ENCODE data around the gene SPOCK1.

GRCh38 chr5:137439645-137440044, 59.5 kb downstream of the SPOCK1 start:
- TF ChIP-seq CTCF (IDR thresholded peaks at IDR 0.05; ENCODE audit: insufficient read depth, low read length) (no peak), SPI1 (IDR thresholded peaks at IDR 0.05; ENCODE audit: borderline replicate concordance, low read depth) (no peak), POLR2AphosphoS5 (IDR thresholded peaks at IDR 0.05; ENCODE audit: low read depth) (no peak), REST (IDR thresholded peaks at IDR 0.05; ENCODE audit: insufficient replicate concordance, low read depth) (no peak), GABPA (IDR thresholded peaks at IDR 0.05; ENCODE audit: low read depth) (no peak)

Data from HL-60 (cell line).